Panc1 (cell line): ENCODE data around the gene FBXW4. TPM values are rescaled to one million over a fixed set of nuclear protein-coding genes. Genes with fewer than 3 reads are reported as not detected.

Source experiments
- ATAC-seq: fragments of 200-7000 bp; cut with Tn5 transposase; 2 replicates; pipeline ENCODE4 v1.9.1; 2020; ENCODE audit warnings: mild to moderate bottlenecking, moderate library complexity
- BruUV-seq: library from RNA; stranded (reverse); fragments of 400-500 nt; replicated peaks from 2 replicates; lab custom pipeline; 2021; lab: Mats Ljungman, UMichigan
- CTCF ChIA-PET: fragments of 300-600 bp; sonication (Branson Sonifier 250); formaldehyde crosslinking; loops from one replicate; lab custom pipeline; 2022; ENCODE audit warnings: antibody characterized with exemption; lab: Charles Lee
- POLR2A ChIA-PET: fragments of 300-600 bp; sonication (Branson Sonifier 250); formaldehyde crosslinking; loops from one replicate; lab custom pipeline; 2022; ENCODE audit warnings: antibody characterized with exemption; lab: Charles Lee
- DNase-seq: peaks from one replicate; pipeline ENCODE4 v3.0.0-alpha.2; 2010; ENCODE audit warnings: low read depth, low spot score
- H3K27ac ChIP-seq: 2 replicates; pipeline ENCODE4 v1.5.1; 2011; ENCODE audit warnings: mild to moderate bottlenecking, low read length, inconsistent platforms
- H3K27me3 ChIP-seq: fragments of 200-500 bp; sonication (Bioruptor generic); 2 replicates; pipeline ENCODE4 v1.6.0; 2014; ENCODE audit warnings: low read length, inconsistent platforms; ENCODE audit not compliant: control insufficient read depth, insufficient read depth
- H3K36me3 ChIP-seq: fragments of 200-500 bp; sonication (Bioruptor generic); 2 replicates; pipeline ENCODE4 v1.5.1; 2014; ENCODE audit warnings: inconsistent platforms, mild to moderate bottlenecking, low read length, moderate library complexity; ENCODE audit not compliant: control insufficient read depth, insufficient read depth
- H3K4me1 ChIP-seq: 2 replicates; pipeline ENCODE4 v1.5.1; 2011; ENCODE audit warnings: inconsistent platforms, mild to moderate bottlenecking, low read length, moderate library complexity; ENCODE audit not compliant: control insufficient read depth, insufficient read depth
- H3K4me3 ChIP-seq, 2 experiments: 2 replicates each; pipeline ENCODE4 v1.5.1; 2011 to 2012; ENCODE audit warnings: low read depth in 2 of 2, low read length in 2 of 2, mild to moderate bottlenecking in 2 of 2, inconsistent platforms in 1 of 2, moderate library complexity in 1 of 2
- H3K9me3 ChIP-seq: fragments of 200-500 bp; sonication (Bioruptor generic); 2 replicates; pipeline ENCODE4 v1.5.1; 2014; ENCODE audit warnings: low read depth, mild to moderate bottlenecking, inconsistent platforms, low read length, moderate library complexity; ENCODE audit not compliant: control insufficient read depth, insufficient read depth
- POLR2AphosphoS5 ChIP-seq: IDR thresholded peaks from 2 replicates; pipeline ENCODE4 v1.6.1; 2012; ENCODE audit warnings: mild to moderate bottlenecking, low read depth, low read length, moderate library complexity
- SIN3A ChIP-seq: IDR thresholded peaks from 2 replicates; pipeline ENCODE4 v1.6.1; 2012; ENCODE audit warnings: low read depth, mild to moderate bottlenecking, low read length, moderate library complexity, borderline replicate concordance; ENCODE audit not compliant: insufficient read depth
- TCF7L2 ChIP-seq: IDR thresholded peaks from 2 replicates; pipeline ENCODE4 v1.6.1; 2011; ENCODE audit warnings: mild to moderate bottlenecking, low read depth, low read length, inconsistent platforms
- in situ Hi-C: cut with HindIII; loops from 2 replicates; pipeline ENCODE4 v1.10.0; 2016; ENCODE audit warnings: low sequenced_read_pairs, low pct_unique_long_range_greater_than_20kb
- intact Hi-C: fragments of 100-400 bp; cut with micrococcal nuclease; formaldehyde crosslinking; loops from one replicate; pipeline ENCODE4 v1.10.0; 2022; ENCODE audit not compliant: unreplicated experiment
- total RNA-seq: library from RNA; stranded (reverse); gene quantifications from one replicate; pipeline ENCODE4 v1.2.1, GENCODE V29; 2021; ENCODE audit not compliant: unreplicated experiment
- TF ChIP-seq, protein P1 (sequence below): fragments of 450-650 bp; IDR thresholded peaks from 2 replicates; pipeline ENCODE4 v1.5.1; 2017; ENCODE audit warnings: mild to moderate bottlenecking
- TF ChIP-seq, protein P2 (sequence below), 2 experiments: IDR thresholded peaks; 2 replicates each; pipeline ENCODE4 v1.6.1; 2011 to 2012; ENCODE audit warnings: low read depth in 2 of 2, control low read depth in 1 of 2, low read length in 1 of 2, mild to moderate bottlenecking in 1 of 2, moderate library complexity in 1 of 2; ENCODE audit not compliant: insufficient read depth in 1 of 2

Gene FBXW4
- total RNA-seq, 1 experiment from 2014 or later: 61.5 TPM

DNA sequence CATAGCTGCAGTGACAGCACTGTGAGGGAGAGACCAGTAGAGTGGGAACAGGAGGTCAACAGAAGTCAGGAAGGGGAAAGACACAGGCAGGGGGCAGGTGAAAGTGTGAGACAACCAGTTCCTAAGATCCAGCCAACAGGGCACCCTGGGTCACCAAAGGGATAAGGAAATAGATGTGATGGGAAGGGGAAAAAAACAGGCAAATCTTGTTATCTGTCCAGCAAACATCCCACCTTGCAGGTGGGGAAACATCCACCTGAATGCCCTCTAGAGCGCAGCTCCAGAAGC lies 64.4 kb downstream of the FBXW4 start:
- H3K9me3 ChIP-seq: no peaks in the 10 kb centered on the region
- ChIA-PET CTCF (no interaction called here), POLR2A (no interaction called here)
- no peak overlapping the region for H3K27ac ChIP-seq
- H3K4me3 ChIP-seq: no peak overlapping the region
- H3K36me3 ChIP-seq: no peaks in the 10 kb centered on the region
- ATAC-seq (no peak), DNase-seq (no peak)
- BruUV-seq: no TSS peak
- intact Hi-C loops: no loop called here
- no peaks in the 10 kb centered on the region for H3K4me1 ChIP-seq
- TF ChIP-seq, protein P1, sequence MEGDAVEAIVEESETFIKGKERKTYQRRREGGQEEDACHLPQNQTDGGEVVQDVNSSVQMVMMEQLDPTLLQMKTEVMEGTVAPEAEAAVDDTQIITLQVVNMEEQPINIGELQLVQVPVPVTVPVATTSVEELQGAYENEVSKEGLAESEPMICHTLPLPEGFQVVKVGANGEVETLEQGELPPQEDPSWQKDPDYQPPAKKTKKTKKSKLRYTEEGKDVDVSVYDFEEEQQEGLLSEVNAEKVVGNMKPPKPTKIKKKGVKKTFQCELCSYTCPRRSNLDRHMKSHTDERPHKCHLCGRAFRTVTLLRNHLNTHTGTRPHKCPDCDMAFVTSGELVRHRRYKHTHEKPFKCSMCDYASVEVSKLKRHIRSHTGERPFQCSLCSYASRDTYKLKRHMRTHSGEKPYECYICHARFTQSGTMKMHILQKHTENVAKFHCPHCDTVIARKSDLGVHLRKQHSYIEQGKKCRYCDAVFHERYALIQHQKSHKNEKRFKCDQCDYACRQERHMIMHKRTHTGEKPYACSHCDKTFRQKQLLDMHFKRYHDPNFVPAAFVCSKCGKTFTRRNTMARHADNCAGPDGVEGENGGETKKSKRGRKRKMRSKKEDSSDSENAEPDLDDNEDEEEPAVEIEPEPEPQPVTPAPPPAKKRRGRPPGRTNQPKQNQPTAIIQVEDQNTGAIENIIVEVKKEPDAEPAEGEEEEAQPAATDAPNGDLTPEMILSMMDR: no peak
- TF ChIP-seq TCF7L2: no peak
- TF ChIP-seq POLR2AphosphoS5: no peak
- TF ChIP-seq, protein P2, sequence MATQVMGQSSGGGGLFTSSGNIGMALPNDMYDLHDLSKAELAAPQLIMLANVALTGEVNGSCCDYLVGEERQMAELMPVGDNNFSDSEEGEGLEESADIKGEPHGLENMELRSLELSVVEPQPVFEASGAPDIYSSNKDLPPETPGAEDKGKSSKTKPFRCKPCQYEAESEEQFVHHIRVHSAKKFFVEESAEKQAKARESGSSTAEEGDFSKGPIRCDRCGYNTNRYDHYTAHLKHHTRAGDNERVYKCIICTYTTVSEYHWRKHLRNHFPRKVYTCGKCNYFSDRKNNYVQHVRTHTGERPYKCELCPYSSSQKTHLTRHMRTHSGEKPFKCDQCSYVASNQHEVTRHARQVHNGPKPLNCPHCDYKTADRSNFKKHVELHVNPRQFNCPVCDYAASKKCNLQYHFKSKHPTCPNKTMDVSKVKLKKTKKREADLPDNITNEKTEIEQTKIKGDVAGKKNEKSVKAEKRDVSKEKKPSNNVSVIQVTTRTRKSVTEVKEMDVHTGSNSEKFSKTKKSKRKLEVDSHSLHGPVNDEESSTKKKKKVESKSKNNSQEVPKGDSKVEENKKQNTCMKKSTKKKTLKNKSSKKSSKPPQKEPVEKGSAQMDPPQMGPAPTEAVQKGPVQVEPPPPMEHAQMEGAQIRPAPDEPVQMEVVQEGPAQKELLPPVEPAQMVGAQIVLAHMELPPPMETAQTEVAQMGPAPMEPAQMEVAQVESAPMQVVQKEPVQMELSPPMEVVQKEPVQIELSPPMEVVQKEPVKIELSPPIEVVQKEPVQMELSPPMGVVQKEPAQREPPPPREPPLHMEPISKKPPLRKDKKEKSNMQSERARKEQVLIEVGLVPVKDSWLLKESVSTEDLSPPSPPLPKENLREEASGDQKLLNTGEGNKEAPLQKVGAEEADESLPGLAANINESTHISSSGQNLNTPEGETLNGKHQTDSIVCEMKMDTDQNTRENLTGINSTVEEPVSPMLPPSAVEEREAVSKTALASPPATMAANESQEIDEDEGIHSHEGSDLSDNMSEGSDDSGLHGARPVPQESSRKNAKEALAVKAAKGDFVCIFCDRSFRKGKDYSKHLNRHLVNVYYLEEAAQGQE (IDR thresholded peaks at IDR 0.05; ENCODE audit: insufficient read depth in 1 of 2, low read depth in 2 of 2, low read length in 1 of 2): no peak
- no peak for TF ChIP-seq SIN3A
- in situ Hi-C loops: no loop called here
- H3K27me3 ChIP-seq: no peaks in the 10 kb centered on the region

DNA sequence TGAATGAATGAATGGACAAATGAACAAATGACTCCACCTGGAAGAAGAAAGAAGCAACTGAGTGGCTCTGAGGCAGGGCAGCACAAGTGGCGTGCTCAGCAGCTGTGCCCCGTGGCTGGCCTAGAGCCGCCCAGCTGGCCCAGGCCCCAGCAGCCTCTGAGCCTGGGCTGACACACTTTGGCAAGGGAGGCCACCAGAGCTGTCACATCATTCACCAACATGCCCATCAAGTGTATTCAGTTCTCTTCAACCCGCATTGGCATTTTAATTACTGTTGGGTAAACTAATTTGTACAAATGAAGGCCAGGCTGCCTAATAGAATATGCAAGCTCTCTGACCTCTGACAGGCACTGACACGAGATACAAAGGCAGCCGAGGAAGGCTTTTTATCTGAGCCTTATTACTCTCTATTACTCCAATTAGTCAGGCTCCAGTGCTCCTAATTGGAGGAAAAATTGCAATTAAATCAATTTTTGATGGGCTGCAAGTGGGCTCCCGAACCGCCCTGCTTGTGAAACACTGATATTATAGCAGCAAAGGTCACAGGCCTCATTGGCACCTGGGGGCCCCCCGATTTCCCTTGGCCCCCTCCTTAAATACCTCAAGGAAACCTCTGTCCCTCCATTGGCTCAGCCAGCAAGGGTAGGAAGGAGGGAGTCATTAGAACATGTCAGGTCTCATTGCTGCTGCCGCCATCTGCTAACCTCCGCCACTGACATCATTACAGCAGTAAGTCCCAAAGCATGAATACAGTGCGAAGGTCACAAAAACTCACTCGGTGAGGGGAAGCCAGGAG lies 64.9 kb downstream of the FBXW4 start:
- no peak overlapping the region for H3K27ac ChIP-seq
- H3K4me1 ChIP-seq: no peaks in the 10 kb centered on the region
- intact Hi-C loops (no loop called here), in situ Hi-C loops (no loop called here)
- ChIA-PET CTCF (interaction anchor here (0.6 kb wide), 1 partner anchor 413 kb away, joined by 3 read pairs; no protein-coding TSS in a partner anchor), POLR2A (no interaction called here)
- DNase-seq (no peak), ATAC-seq (no peak)
- no peaks in the 10 kb centered on the region for H3K36me3 ChIP-seq
- TF ChIP-seq POLR2AphosphoS5 (no peak), SIN3A (no peak), TCF7L2 (no peak)
- TF ChIP-seq, protein P2 (IDR thresholded peaks at IDR 0.05; ENCODE audit: insufficient read depth in 1 of 2, low read depth in 2 of 2, low read length in 1 of 2): no peak
- TF ChIP-seq, protein P1: no peak
- no peak overlapping the region for H3K4me3 ChIP-seq
- no peaks in the 10 kb centered on the region for H3K27me3 ChIP-seq
- H3K9me3 ChIP-seq: no peaks in the 10 kb centered on the region
- no TSS peak for BruUV-seq
